Epithelial cell of esophagus (primary cell): ENCODE measurements around the gene PTK7.
"Not testable (repeated sequence)": the region's sequence is repeated elsewhere in the genome, so short reads cannot be mapped to it uniquely, and the experiment has no call there.

Experiments used
- DNase-seq: peaks from one replicate; pipeline ENCODE4 v3.0.0; 2010; ENCODE audit warnings: low read depth
- H3K4me3 ChIP-seq: 2 replicates; pipeline ENCODE4 v1.5.1; 2011; ENCODE audit warnings: mild to moderate bottlenecking, low read length, control low read depth
- CTCF ChIP-seq: IDR thresholded peaks from 2 replicates; pipeline ENCODE4 v1.5.1; 2011; ENCODE audit warnings: low read depth, mild to moderate bottlenecking, low read length, control low read depth, inconsistent platforms; ENCODE audit not compliant: insufficient read depth; ENCODE audit errors: missing control alignments

Gene PTK7

GRCh38 chr6:43035495-43036194 is 40.5 kb upstream of the PTK7 start:
- TF ChIP-seq CTCF = no peak
- H3K4me3 ChIP-seq = no peak overlapping the region
- DNase-seq = no peak

- DNase-seq = no peak
- TF ChIP-seq CTCF = no peak
- no peak overlapping the region for H3K4me3 ChIP-seq
Observed at GRCh38 chr6:43036712-43037111, 39.4 kb upstream of the PTK7 start.

GRCh38 chr6:43037197-43037596 is 38.9 kb upstream of the PTK7 start:
- no peak for TF ChIP-seq CTCF
- H3K4me3 ChIP-seq = no peak overlapping the region
- DNase-seq = no peak

- no peak overlapping the region for H3K4me3 ChIP-seq
- no peak for DNase-seq
- no peak for TF ChIP-seq CTCF
Observed at GRCh38 chr6:43037706-43038105, 38.4 kb upstream of the PTK7 start.

GRCh38 chr6:43038727-43039126 is 37.4 kb upstream of the PTK7 start:
- H3K4me3 ChIP-seq = no peak overlapping the region
- DNase-seq = no peak
- no peak for TF ChIP-seq CTCF

GRCh38 chr6:43040542-43041257 is 35.4 kb upstream of the PTK7 start:
- no peak for TF ChIP-seq CTCF
- DNase-seq = no peak
- H3K4me3 ChIP-seq = no peak overlapping the region

GRCh38 chr6:43041475-43041874 is 34.6 kb upstream of the PTK7 start:
- DNase-seq, H3K4me3 ChIP-seq: not testable (repeated sequence)
